ENCODE data around the gene SEMA3A. TPM values are rescaled to one million over a fixed set of nuclear protein-coding genes. Genes with fewer than 3 reads are reported as not detected.

SEMA3A gene
- total RNA-seq, 2 experiments from 2014 or later = not detected

- H3K9me3 ChIP-seq (ENCODE audit: low read length) = no peaks in the 10 kb centered on the region
- TF ChIP-seq CTCF (conservative IDR thresholded peaks at IDR 0.05; ENCODE audit: low read length) = no peak
- TF ChIP-seq EZH2phosphoT487 (IDR thresholded peaks at IDR 0.05; ENCODE audit: borderline replicate concordance, low read depth, low read length) = no peak
- no peak overlapping the region for H3K4me2 ChIP-seq (ENCODE audit: low read length)
- DNase-seq (ENCODE audit: low spot score) = no peak
- no peak overlapping the region for H3K27ac ChIP-seq (ENCODE audit: low read depth, low read length, poor library complexity, severe bottlenecking)
- H3K79me2 ChIP-seq (ENCODE audit: insufficient read depth, low read depth, low read length) = no peaks in the 10 kb centered on the region
- BruUV-seq (replicated peaks) = no TSS peak
- ChIA-PET CTCF (ENCODE audit: unreplicated experiment) (no interaction called here), POLR2A (no interaction called here)
- no peak overlapping the region for H3K4me3 ChIP-seq (ENCODE audit: low read depth, low read length, poor library complexity, severe bottlenecking)
- H3K9me2 ChIP-seq (ENCODE audit: insufficient read depth, low read length) = no peaks in the 10 kb centered on the region
- H4K20me1 ChIP-seq (ENCODE audit: insufficient read depth, low read length) = no peaks in the 10 kb centered on the region
- H3K36me3 ChIP-seq (ENCODE audit: insufficient read depth, low read length) = no peaks in the 10 kb centered on the region
- H3K4me1 ChIP-seq (ENCODE audit: insufficient read depth, low read length, poor library complexity, severe bottlenecking) = no peaks in the 10 kb centered on the region
- intact Hi-C loops (cut with micrococcal nuclease; ENCODE audit: unreplicated experiment) = no loop called here
- no peak overlapping the region; the same call in 1 of the 2 replicates for H2AFZ ChIP-seq (ENCODE audit: low read length)
Measured at GRCh38 chr7:84091318-84091717, 103.3 kb downstream of the SEMA3A start.

GRCh38 chr7:84088802-84089201 is 105.8 kb downstream of the SEMA3A start:
- intact Hi-C loops (cut with micrococcal nuclease; ENCODE audit: unreplicated experiment) = no loop called here
- ChIA-PET CTCF (ENCODE audit: unreplicated experiment) (no interaction called here), POLR2A (no interaction called here)
- no peaks in the 10 kb centered on the region for H3K36me3 ChIP-seq (ENCODE audit: insufficient read depth, low read length)
- no peak for DNase-seq (ENCODE audit: low spot score)
- no peaks in the 10 kb centered on the region for H4K20me1 ChIP-seq (ENCODE audit: insufficient read depth, low read length)
- H3K4me3 ChIP-seq (ENCODE audit: low read depth, low read length, poor library complexity, severe bottlenecking) = no peak overlapping the region
- H3K9me2 ChIP-seq (ENCODE audit: insufficient read depth, low read length) = no peaks in the 10 kb centered on the region
- BruUV-seq (replicated peaks) = no TSS peak
- H3K9me3 ChIP-seq (ENCODE audit: low read length) = no peaks in the 10 kb centered on the region
- no peak overlapping the region for H2AFZ ChIP-seq (ENCODE audit: low read length)
- H3K27ac ChIP-seq (ENCODE audit: low read depth, low read length, poor library complexity, severe bottlenecking) = no peak overlapping the region
- no peaks in the 10 kb centered on the region for H3K79me2 ChIP-seq (ENCODE audit: insufficient read depth, low read depth, low read length)
- no peak overlapping the region for H3K4me2 ChIP-seq (ENCODE audit: low read length)
- no peaks in the 10 kb centered on the region for H3K4me1 ChIP-seq (ENCODE audit: insufficient read depth, low read length, poor library complexity, severe bottlenecking)
- no peak for TF ChIP-seq CTCF (conservative IDR thresholded peaks at IDR 0.05; ENCODE audit: low read length)
- TF ChIP-seq EZH2phosphoT487 (IDR thresholded peaks at IDR 0.05; ENCODE audit: borderline replicate concordance, low read depth, low read length) = no peak

GRCh38 chr7:84085998-84086397 is 108.6 kb downstream of the SEMA3A start:
- POLR2A ChIA-PET = interaction anchor here (0.7 kb wide), 1 partner anchor 877 kb away, joined by 3 read pairs; no protein-coding TSS in a partner anchor
- Histone ChIP-seq H3K4me3 (ENCODE audit: low read depth, low read length, poor library complexity, severe bottlenecking) (no peak overlapping the region), H3K36me3 (ENCODE audit: insufficient read depth, low read length) (no peaks in the 10 kb centered on the region), H3K4me1 (ENCODE audit: insufficient read depth, low read length, poor library complexity, severe bottlenecking) (no peaks in the 10 kb centered on the region), H3K4me2 (ENCODE audit: low read length) (no peak overlapping the region), H4K20me1 (ENCODE audit: insufficient read depth, low read length) (no peaks in the 10 kb centered on the region), H3K27ac (ENCODE audit: low read depth, low read length, poor library complexity, severe bottlenecking) (no peak overlapping the region), H3K9me2 (ENCODE audit: insufficient read depth, low read length) (no peaks in the 10 kb centered on the region), H3K9me3 (ENCODE audit: low read length) (no peaks in the 10 kb centered on the region), H2AFZ (ENCODE audit: low read length) (no peak overlapping the region), H3K79me2 (ENCODE audit: insufficient read depth, low read depth, low read length) (no peaks in the 10 kb centered on the region)
- TF ChIP-seq EZH2phosphoT487 (IDR thresholded peaks at IDR 0.05; ENCODE audit: borderline replicate concordance, low read depth, low read length) (no peak), CTCF (conservative IDR thresholded peaks at IDR 0.05; ENCODE audit: low read length) (no peak)
- intact Hi-C loops (cut with micrococcal nuclease; ENCODE audit: unreplicated experiment) = no loop called here
- CTCF ChIA-PET (ENCODE audit: unreplicated experiment) = no interaction called here
- BruUV-seq (replicated peaks) = no TSS peak
- DNase-seq (ENCODE audit: low spot score) = no peak

Measured in OCI-LY7 (cell line).